Measurements from ENCODE around the gene ZNF532. TPM values are rescaled to one million over a fixed set of nuclear protein-coding genes. Genes with fewer than 3 reads are reported as not detected.

Gene ZNF532
- total RNA-seq, 1 experiment from 2014 or later, result 16.6 TPM

DNA sequence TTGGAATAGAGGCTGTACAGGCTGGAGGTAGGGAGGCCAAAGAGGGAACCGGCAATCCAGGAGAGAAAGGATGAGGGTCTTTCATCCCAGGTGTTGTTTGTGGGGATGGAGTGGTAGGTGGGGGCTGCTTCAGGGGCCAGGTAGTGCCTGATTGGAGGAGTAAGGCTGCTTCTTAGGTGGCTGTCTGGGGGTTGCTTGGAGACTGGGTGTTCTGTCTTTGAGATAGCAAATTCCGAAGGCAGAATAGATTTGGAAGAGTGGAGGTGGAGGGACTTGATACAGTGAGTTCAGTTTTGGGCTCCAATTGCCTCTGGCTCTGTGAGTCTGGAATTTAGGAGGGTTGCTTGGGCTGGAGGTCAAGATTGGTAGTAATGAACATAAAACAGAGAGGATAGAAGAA is 5.9 kb downstream of the ZNF532 start:
- no peak for DNase-seq (ENCODE audit: low read depth)

DNA sequence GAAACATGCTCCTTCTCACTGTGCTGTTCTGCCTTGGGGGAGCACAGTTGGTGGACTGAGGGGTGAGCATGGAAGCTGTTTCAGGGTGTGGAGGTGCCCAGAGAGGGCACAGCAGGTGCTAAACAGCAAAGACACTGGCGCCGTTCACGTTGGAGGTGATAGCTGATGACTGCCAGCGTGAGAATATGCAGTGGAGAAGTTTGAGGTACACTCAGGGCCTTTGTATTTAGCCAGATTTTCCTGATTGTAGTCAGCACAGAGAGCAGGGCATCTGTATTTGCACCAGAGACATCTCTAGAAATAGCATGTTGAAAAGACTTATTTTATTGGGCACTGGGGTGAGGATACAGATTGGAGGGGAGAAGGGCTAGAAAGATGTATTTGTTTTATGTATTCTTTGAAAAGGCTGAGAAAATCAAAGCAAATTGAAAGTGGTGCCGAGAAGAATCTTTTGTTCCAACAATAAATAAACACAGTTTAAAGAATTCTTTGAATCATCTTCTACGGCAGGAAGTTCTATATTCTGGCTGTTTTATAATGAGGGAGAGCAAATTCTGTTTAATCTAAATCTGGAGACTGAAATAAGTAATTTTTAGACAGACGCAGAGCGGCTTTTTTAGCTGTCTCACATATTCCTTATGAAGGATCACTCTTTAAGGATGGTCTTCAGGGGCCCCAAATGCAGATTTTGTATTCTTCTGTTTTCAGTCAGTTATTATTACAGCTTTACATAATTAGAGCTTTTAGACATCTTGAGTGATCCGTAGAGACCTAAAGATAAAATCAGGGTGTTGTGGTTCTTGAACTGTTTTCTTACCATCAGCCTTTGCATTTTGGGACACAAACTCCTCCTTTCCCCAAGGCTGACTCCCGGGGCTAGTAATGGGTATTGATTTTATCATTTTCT is 7.1 kb downstream of the ZNF532 start:
- no peak for DNase-seq (ENCODE audit: low read depth)

DNA sequence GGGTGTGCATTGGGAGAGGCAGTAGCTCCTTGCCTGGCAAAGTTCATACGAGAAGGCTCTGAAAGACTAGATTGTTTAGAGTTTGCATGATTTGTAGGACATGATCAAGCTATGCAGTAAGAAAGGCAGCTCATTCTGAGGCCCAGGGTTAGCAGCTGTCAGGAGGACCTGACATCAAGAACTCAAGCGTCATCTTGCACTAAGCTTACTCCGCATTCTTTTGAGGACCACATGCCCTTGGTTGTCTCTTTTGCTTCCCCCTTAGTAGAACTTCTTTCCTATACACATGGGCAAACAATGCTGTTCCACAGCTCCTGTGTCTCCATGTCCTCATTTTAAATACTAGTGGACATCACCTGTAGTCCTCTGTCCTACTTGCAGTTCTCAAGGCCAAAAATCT is 14.0 kb downstream of the ZNF532 start:
- DNase-seq (ENCODE audit: low read depth), result no peak

DNA sequence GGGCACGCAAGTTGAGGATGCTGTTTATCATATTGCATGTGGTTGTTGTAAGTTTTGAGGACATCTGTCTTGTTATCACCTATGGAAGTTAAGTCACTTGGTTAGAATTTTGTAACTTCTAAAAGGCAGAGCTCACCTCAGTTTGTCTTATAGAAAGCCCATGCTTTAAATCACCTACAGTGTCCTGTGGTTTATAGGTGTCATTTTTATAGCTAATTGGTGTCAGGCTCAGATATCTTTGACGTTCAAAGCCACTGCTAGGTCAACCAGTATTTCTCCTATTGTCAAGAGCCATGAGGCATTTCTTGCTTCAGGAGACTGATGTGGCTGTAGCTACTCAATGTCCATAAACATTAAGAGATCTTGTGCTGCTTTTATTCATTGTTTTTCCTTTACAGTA is 16.8 kb downstream of the ZNF532 start:
- no peak for DNase-seq (ENCODE audit: low read depth)

DNA sequence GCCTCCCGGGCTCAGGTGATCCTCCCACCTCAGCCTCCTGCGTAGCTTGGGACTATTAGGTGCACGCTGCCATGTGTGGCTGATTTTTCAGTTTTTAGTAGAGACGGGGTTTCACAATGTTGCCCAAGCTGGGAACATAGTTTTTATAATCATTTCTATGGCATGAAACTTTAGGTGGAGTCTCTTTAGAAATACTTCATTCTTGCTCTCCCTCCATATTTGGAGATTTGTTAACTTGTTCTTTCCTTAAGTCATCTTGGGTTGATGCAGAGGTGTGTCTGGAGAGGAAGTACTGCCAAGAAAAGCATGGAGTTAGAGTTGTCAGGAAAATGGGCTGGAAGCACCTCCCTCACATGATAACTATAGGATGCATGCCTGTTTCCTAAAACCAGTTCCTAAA is 17.4 kb downstream of the ZNF532 start:
- DNase-seq (ENCODE audit: low read depth), result no peak

DNA sequence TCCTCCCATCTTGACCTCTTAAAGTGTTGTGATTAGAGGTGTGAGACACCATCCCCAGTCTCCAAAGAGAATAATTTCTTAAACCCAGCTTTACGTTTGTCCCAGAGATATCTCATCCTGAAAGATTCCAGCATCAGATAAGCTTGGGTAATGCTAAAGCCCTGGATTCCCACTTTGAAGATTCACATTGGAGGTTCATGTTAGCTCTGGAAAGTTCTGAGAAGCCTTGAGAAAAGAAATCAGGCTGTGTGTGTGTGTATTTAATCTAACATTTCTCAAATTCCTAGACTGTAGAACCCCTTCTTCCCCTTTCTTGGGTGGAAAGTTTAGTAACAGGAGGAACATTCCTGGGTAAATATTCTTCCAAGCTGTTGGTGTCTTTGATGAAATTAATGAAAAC is 18.0 kb downstream of the ZNF532 start:
- DNase-seq (ENCODE audit: low read depth), result no peak

DNA sequence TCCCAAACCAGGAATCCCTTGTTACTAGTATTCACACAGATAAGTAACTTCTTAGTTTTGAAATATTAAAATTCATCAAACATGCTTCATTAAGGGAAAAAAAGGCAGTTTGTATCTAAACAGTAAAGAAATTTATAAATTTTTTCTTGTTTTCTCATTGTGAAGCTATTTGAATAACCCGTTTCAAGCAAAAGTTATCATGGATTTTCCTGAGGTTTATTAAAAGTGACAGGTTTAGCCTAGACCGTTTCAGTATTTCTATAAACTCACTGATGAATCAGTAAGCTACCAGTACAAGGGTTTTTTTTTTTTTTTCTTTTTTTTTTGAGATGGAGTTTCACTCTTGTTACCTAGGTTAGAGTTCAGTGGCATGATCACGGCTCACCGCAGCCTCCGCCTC is 20.0 kb downstream of the ZNF532 start:
- DNase-seq (ENCODE audit: low read depth), result no peak

DNA sequence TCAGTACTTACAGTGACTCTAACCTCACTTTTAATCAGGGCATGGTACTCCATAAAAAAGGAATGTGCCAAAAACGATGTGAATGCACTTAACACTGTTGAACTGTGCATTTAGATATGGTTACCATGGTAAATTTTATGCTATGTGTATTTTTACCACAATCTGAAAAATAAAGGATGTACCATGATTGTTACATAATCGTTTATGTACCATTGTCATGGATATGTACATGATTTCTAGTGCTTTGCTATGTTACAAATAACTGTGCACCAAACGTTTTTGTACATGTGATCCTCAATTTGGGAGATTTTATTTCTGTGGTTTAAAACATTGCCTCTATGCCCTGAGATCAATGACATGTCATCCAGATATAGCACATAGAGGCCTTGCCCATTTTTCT is 21.8 kb downstream of the ZNF532 start:
- DNase-seq (ENCODE audit: low read depth), result no peak

DNA sequence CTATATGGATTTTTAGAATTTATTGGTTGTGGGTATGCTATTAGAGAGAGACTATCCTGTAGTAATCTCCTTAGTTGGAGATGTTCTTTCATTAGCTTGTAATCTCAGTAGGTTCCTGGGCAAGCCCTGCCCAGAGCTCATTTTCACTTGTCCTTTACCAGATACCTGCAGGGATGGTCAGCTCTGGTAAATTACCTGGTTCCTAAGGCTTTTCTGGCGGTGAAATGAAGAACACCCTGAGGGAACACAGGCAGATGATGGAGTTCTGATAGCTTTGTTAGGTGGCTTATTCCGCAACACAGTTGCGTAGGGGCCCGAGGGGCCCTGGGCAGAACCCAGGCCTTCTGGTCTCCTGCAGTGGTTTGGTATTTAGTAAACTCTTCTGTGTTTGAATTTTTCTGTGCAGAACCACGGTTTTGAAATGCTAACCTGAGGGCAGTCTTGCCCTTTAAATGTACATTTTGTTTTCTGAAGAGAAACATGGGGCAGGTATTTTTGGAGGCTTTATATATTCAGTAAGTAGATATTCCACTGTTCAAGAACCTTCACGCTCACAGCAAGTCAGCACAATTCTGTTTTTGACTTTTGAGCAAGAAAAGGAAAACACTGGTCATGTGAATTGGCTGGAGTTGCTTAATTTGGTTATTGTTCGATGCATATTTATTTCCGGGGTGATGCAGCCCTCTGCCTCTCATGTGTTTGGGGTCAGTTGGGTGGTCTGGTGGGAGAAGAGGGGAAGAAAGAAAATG is 22.4 kb downstream of the ZNF532 start:
- DNase-seq (ENCODE audit: low read depth), result no peak

DNA sequence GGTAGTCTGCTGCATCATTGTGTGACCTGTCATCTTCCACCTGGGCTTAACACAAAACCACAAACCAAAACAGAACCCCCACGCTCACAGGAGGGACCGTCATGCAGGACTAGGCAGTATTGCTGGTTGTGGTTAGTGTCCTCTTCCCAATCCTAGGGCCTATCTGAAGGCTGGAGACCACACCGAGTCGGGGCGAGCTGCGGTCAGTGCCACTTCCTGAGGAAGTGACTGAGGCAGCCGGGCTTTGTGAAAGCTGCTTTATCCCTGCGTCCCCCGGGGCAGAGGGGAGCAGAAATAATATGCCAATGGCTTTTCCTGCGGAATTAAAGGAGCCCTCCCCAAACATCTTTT is 22.9 kb downstream of the ZNF532 start:
- peak; percentile 94 for DNase-seq (ENCODE audit: low read depth)

DNA sequence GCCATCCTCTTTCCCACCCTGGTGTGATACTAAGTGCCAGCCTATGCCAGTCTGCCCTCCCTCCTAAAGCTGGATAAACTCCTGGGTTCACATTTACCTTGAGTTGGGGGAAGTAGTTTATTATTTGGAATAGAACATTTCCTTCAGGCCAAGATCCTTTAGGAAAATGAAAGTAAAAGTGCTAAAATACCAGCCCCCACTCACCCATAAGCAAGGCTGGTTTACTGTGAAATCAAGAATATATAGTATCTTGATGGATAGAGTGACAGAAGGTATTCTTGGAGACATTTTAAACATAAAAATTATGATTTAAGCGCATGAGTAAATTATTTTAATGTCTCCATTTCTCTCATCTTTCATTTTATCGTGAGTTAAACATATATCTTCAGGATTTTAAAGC is 27.1 kb downstream of the ZNF532 start:
- no peak for DNase-seq (ENCODE audit: low read depth)

DNA sequence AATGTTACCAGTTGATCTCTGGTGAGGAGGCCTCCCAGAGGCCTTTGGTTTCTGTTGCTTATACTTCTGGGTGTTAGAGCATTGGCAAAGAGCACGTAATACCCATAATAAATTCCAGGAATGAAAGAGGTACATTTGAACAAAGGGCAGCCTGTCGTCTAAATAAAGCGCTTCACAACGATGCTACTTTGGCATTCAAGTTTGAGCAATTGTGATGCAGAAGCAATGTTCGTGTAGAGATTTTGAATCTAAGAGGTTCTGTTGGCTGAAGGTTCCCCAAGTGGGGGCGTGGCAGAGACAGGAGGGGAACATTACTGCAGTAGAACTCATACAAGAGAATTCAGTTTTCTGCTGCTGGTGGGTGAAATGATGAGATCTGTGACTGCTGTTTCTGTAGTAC is 27.8 kb downstream of the ZNF532 start:
- DNase-seq (ENCODE audit: low read depth), result no peak

DNA sequence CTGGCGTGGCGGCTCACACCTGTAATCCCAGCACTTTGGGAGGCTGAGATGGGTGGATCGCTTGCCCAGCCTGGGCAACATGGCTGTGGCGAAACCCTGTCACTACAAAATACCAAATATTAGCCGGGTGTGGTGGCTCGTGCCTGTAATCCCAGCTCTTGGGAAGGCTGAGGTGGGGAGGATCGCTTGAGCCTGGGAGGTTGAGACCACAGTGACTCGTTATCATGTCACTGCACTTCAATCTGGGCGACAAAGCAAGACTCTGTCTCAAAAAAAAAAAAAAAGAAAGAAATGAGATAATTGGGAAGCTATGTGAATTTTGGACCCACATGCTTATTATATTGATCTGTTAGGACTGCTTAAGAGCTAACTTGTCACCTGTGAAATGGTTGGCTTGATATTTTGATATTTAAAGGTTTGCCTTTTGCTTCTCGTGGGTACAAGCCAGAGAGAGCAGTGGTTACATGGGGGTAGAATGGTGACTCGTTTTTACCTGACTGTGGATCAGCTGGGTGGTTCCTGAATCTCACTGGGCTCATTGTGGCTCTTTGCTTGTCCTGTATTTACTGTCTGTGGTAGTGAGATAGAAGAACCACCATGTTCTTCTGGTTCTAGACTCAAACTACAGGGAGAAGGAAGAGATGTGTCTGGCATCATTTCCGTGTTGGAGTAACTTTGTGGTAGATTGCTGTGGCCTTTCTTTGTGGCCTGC is 28.9 kb downstream of the ZNF532 start:
- peak; percentile 38 for DNase-seq (ENCODE audit: low read depth)

DNA sequence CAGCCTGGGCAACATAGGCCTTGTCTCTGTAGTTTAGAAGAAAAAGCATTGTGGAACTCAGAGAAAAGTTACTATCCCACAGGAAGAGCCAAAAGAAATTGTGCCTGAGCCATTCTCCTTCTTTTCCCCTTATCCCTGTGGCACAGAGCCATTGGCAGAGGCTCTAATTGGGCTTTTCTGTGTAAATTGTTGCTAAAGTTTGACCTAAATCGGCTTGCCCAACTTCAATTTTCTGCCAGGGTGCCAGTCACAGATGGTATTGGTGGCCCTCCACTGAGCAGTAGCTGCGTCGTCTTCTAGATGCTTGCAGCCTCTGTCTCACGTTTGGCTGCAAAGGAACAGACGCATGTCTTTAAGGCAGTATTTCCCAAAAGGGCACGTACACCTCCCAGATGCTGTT is 30.3 kb downstream of the ZNF532 start:
- DNase-seq (ENCODE audit: low read depth), result no peak

DNA sequence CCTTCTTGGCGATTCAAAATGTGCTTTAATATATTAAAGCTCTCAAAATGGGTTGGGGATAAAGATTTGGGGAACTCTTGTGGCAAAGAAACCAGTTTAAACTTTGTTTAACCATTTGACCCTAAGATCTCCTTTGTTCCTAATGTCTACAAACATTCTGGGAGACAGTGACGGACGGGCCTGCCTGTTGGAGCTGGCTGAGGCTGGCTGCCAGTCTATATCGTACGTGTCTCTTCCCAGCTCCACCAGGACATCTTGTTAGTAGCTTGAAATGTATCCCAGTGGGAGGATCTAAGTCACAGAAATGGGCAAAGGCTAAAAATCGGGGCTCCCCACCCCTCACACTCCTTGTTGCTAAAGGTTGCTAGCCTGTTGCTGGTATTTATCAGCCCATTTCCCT is 30.7 kb downstream of the ZNF532 start:
- DNase-seq (ENCODE audit: low read depth), result no peak

DNA sequence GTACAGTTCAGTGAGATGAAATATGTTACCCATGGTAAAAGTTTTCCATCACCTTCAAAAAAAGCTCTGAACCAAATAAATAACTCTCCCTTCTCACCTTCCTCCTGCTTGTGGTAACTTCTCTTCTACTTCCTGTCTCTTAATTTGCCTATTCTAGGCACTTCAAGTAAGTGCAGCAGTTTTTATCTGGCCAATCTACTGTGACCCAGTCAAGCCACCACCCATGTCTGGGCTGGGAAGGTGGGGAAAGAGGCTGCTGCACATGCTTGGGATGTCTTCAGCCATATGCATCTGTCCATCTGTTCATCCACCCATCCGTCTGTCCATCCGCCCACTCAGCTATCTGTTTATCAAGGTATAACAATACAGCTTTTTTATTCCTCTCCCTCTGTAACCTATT is 31.6 kb downstream of the ZNF532 start:
- no peak for DNase-seq (ENCODE audit: low read depth)

DNA sequence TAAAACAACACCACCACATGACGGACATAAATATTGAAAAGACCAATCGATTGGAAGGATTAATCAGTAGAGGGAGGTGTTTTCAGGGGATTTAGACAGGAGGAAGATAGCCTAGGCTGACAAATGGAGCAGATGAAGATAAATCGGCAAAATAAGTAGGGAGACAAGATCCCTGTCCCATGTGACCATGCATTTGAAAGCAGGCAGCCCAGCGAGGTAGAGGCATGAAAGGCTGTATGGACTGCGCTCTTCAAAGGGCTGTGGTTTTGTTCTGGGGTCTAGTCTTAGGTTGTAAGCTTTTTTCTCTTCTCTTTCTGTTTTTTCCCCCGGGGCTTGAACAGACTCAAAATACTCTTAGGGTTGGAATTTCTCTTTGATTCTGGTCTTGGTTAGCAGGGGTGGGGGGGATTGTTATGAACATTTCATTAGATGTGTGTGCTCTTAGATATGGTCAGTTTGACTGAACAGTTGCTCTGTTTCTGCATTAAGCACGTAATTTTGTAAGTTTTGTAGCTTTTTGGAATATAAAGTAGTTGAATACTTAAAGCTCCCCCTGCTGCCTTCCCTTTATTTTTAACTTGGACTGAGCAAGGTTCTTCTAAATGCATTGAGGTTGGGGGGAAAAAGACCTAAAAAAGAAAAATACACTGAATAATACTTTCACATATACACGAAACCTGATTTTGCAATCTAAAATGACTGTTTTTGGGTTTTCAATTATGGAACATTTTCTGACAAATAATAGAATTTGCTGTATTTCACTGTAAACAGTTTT is 32.2 kb downstream of the ZNF532 start:
- no peak for DNase-seq (ENCODE audit: low read depth)

DNA sequence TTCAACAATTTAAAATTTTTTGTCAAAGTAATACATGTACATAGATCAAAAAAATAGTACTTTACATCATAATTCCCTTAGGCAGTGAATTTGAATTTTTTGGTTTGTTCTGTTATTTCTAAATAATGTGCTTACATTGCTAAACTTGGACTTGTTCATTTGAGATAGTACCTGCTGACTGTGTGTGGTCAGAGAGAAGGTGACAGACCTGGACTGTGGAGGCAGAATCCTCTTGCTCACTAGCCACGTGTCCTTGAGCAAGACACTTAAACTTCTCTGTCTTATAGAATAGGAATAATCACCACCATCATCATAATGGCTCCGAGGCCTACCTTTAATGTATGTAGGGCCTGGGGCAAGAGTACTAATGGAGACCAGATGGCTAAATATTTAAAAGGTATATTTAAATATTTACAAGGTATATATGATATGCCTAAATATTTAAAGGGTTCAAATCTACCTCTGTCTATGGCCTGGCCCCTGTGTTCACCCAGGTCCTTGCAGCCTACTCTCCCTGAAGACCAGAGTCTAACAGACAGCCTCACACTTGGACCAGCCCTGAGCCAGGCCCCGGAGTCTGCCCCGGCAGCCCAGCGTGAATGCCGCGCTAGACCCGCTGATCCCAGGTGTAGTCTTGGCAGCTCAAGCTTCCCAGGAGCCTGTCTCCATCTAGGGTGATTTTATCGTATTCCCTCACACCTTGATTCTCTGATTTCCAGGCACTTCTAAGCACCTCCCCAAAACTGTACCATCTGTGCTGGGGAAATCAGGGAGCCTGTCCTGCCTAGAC is 33.5 kb downstream of the ZNF532 start:
- DNase-seq (ENCODE audit: low read depth), result no peak

DNA sequence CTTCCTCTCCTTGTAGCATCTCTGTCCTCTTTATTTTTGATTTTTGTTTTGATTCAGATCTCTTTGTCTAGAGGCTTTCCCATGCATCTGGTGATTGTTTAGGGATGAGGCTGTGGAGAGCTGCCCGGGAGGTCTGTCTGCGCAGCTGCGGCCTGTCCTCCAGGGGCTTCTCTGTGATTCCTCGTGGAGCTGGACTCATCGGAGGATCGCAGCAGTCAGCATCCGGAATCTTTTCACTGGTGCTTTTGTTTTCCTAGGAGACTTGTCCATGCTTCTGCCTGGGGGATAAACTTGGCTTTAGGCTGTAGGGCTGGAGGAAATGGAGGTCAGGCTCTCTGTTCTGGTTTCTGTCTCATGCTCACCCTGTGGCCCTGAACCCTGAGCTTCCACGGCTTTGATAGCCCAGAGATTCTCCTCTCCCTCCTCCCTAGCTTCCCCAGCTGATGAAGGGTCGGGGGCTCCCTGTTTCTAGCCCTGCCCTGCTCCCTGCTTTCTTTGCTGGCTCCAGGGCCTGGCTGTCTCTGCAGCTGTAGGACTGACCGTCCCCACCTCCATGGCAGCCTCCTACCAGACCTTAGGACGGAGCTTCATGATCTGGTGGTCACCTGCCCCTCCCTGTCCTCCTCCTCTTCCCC is 35.5 kb downstream of the ZNF532 start:
- no peak for DNase-seq (ENCODE audit: low read depth)

DNA sequence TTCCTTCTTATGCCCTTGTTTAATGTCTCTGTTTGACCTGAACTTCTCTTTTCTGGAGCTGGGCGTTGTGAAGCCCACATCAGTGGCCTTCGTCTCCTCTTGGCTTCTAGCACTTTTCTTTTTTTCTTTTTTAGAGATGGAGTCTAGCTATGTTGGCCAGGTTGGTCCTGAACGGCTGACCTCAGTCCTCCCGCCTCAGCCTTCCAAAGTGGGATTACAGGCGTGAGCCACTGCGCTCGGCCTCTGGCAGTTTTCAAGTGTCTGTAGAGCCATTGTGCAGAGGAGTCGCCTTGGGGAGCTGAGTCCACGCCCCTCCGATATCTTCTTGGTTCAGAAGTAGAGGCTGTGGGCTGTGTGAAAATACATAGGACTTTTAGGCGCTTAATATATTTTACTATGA is 36.5 kb downstream of the ZNF532 start:
- DNase-seq (ENCODE audit: low read depth), result no peak

DNA sequence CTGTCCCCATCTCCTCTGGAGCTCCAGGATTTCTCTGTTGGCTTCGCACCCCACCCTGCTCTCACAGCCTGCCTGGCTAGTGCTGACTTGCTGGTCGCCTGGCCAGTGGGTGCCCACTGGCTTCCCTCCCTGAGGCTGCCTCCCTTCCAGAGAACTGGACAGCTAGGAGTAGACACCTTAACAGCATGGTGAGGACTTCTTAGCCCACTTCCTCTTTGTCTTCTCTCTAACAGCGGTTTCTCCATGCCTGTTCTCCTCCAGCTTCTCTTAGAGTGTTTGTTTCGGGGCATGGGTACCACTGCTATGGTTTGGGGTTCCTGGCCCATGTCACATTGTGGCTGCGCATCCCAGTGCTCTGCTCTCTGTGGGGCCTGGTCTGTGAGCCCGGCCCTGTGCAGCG is 37.1 kb downstream of the ZNF532 start:
- no peak for DNase-seq (ENCODE audit: low read depth)
